A549 (cell line): ENCODE data around the gene OPCML. TPM values are rescaled to one million over a fixed set of nuclear protein-coding genes. Genes with fewer than 3 reads are reported as not detected.

Experiments
- ATAC-seq, 2 experiments: fragments of 200-7000 bp in 1 of 2; fragments of >200 bp in 1 of 2; cut with Nextera tagmentation in 1 of 2; cut with Tn5 transposase in 1 of 2; 3 replicates each; pipeline versions ENCODE4 v1.8.0 to v1.9.1; 2018 to 2020; ENCODE audit warnings: mild to moderate bottlenecking in 1 of 2, moderate library complexity in 1 of 2
- CTCF ChIA-PET: fragments of 300-600 bp; sonication (Branson Sonifier 250); formaldehyde crosslinking; extraction: SDS; loops from one replicate; lab custom pipeline; 2021; ENCODE audit warnings: antibody characterized with exemption, inconsistent platforms; lab: Yijun Ruan, JAX
- POLR2A ChIA-PET: fragments of 350-600 bp; formaldehyde crosslinking; extraction: SDS; loops from one replicate; lab custom pipeline; 2021; ENCODE audit warnings: antibody characterized with exemption, inconsistent platforms; lab: Yijun Ruan, JAX
- DNase-seq, 2 experiments: peaks; one replicate each; pipeline versions ENCODE4 v3.0.0 to v3.0.0-alpha.2; 2011 to 2016; ENCODE audit warnings: low read depth in 1 of 2, low spot score in 1 of 2
- FAIRE-seq: peaks from 2 replicates; lab custom pipeline; 2011; peaks lifted over from hg19 to GRCh38; lab: Jason Lieb, UNC
- H3K27ac ChIP-seq, 2 experiments: fragments of >200 bp; sonication (Bioruptor Twin); formaldehyde crosslinking; 3 replicates each; pipeline ENCODE4 v1.5.1; 2016 to 2017
- H3K4me1 ChIP-seq: fragments of >200 bp; sonication (Bioruptor Twin); formaldehyde crosslinking; 3 replicates; pipeline ENCODE4 v1.6.1; 2016
- H3K4me2 ChIP-seq: fragments of >200 bp; sonication (Bioruptor Twin); formaldehyde crosslinking; 3 replicates; pipeline ENCODE4 v1.6.1; 2016
- H3K4me3 ChIP-seq: fragments of >200 bp; sonication (Bioruptor Twin); formaldehyde crosslinking; 3 replicates; pipeline ENCODE4 v1.5.1; 2016
- H3K9me3 ChIP-seq: fragments of >200 bp; sonication (Bioruptor Twin); formaldehyde crosslinking; 3 replicates; pipeline ENCODE4 v1.6.1; 2016
- CEBPB ChIP-seq, 2 experiments: fragments of >200 bp in 1 of 2; sonication (Bioruptor Twin) in 1 of 2; formaldehyde crosslinking in 1 of 2; IDR thresholded peaks; 2 replicates each; pipeline ENCODE4 v1.6.1; 2012 to 2016
- CHD4 ChIP-seq: fragments of 200-600 bp; sonication (generic); IDR thresholded peaks from 2 replicates; pipeline ENCODE4 v1.6.1; 2016; ENCODE audit warnings: antibody characterized with exemption, mild to moderate bottlenecking, borderline replicate concordance
- EHMT2 ChIP-seq: fragments of 200-600 bp; sonication (generic); IDR thresholded peaks from 2 replicates; pipeline ENCODE4 v1.6.1; 2016; ENCODE audit warnings: antibody characterized with exemption, low read depth, mild to moderate bottlenecking, moderate library complexity
- HDAC2 ChIP-seq: fragments of 200-600 bp; sonication (generic); IDR thresholded peaks from 2 replicates; pipeline ENCODE4 v1.6.1; 2016
- KDM5A ChIP-seq: fragments of 200-600 bp; sonication (generic); IDR thresholded peaks from 2 replicates; pipeline ENCODE4 v1.6.1; 2016; ENCODE audit warnings: antibody characterized with exemption, mild to moderate bottlenecking
- MAZ ChIP-seq: fragments of 150-350 bp; IDR thresholded peaks from 2 replicates; pipeline ENCODE4 v1.6.1; 2014; ENCODE audit warnings: antibody characterized with exemption, low read depth, low read length, borderline replicate concordance
- RARB ChIP-seq: fragments of 250-450 bp; sonication (Bioruptor Pico); IDR thresholded peaks from 2 replicates; pipeline ENCODE4 v1.8.0; 2021; ENCODE audit warnings: mild to moderate bottlenecking, moderate library complexity
- WGBS: methylation state at CpG from one replicate; pipeline ENCODE4 v1.1.6; 2017; ENCODE audit errors: missing lambda C conversion rate; 5-methylcytosine and 5-hydroxymethylcytosine counted together
- polyA plus RNA-seq, 4 experiments: library from polyadenylated mRNA; depleted of rRNA in 3 of 4; stranded (reverse); fragments of >200 nt; fragmentation: RNase III in 1 of 4; extraction: RNeasy Plus Mini Kit Qiagen cat#74134 plus additional on column Dnase treatment in 1 of 4; gene quantifications; 2 replicates in 3 of 4; 3 replicates in 1 of 4; pipeline ENCODE4 v1.2.3, GENCODE V29; 2011 to 2017
- TF ChIP-seq, protein P1 (sequence below): fragments of >200 bp; sonication (Bioruptor Twin); formaldehyde crosslinking; IDR thresholded peaks from 3 replicates; pipeline ENCODE4 v1.6.1; 2016
- TF ChIP-seq, protein P2 (sequence below): IDR thresholded peaks from 2 replicates; pipeline ENCODE4 v1.6.1; 2012
- TF ChIP-seq, protein P3 (sequence below): fragments of 150-350 bp; IDR thresholded peaks from 2 replicates; pipeline ENCODE4 v1.6.1; 2014; ENCODE audit warnings: low read depth, mild to moderate bottlenecking, low read length
- TF ChIP-seq, protein P4 (sequence below): fragments of 250-450 bp; sonication (Bioruptor Pico); IDR thresholded peaks from 2 replicates; pipeline ENCODE4 v1.5.0; 2021; ENCODE audit warnings: mild to moderate bottlenecking, moderate library complexity, borderline replicate concordance
- TF ChIP-seq, protein P5 (sequence below): fragments of 200-600 bp; sonication (generic); IDR thresholded peaks from 2 replicates; pipeline ENCODE4 v1.6.1; 2016; ENCODE audit warnings: antibody characterized with exemption, mild to moderate bottlenecking, moderate library complexity

Gene OPCML
- polyA plus RNA-seq, 2 of the 4 experiments (the other 2 are of a cell fraction), result not detected

DNA sequence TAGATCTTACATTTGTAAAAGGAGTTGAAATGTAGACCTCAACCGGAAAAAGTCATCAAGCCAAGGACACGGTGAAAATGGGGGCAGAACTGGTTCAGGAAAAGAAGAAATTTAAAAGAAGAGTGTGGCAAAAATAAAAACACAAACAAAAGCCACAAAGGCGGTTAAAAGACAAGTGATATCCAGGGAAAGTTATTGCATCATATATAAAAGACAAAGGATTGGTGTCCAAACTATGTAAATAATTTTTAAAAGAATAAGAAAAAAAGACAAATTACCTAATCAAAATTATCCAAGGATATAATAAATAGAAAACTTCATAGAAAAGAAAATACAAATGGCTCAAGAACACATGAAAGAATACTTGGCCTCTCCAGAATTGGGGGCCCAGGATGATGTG is 45.1 kb upstream of the OPCML start:
- no peak for TF ChIP-seq CHD4
- TF ChIP-seq, protein P1, sequence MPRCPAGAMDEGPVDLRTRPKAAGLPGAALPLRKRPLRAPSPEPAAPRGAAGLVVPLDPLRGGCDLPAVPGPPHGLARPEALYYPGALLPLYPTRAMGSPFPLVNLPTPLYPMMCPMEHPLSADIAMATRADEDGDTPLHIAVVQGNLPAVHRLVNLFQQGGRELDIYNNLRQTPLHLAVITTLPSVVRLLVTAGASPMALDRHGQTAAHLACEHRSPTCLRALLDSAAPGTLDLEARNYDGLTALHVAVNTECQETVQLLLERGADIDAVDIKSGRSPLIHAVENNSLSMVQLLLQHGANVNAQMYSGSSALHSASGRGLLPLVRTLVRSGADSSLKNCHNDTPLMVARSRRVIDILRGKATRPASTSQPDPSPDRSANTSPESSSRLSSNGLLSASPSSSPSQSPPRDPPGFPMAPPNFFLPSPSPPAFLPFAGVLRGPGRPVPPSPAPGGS, result no peak
- no peak for FAIRE-seq
- WGBS, result 29% methylated on average over 3 of the region's 3 CpGs
- Histone ChIP-seq H3K4me1 (no peaks in the 10 kb centered on the region), H3K9me3 (no peaks in the 10 kb centered on the region), H3K4me3 (no peak overlapping the region), H3K27ac (no peak overlapping the region), H3K4me2 (no peak overlapping the region)
- CTCF ChIA-PET, result no interaction called here
- no peak for DNase-seq
- POLR2A ChIA-PET, result no interaction called here
- ATAC-seq, result no peak

DNA sequence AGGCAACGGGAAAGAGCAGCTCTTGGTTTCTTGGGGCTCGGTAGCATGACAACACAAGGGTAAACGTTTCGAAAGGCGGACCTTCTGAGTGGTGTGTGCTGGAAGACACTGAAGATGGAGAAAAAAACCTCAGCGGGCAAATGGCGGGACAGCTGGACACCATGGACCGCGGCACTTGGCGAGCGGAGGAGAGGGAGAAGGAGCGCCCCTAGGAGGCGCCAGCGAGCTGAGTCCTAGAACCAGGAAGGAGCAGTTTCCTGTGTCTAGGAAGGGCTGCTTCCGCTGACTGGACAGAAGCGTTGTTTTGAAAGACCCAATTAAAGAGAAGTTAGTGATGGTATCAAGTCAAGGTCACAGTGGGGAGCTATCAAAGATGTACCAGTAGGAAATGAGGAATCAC is 44.0 kb upstream of the OPCML start:
- WGBS, result 59% methylated on average over 16 of the region's 16 CpGs
- DNase-seq (no peak), FAIRE-seq (no peak), ATAC-seq (no peak)
- Histone ChIP-seq H3K4me2 (no peak overlapping the region), H3K4me3 (no peak overlapping the region), H3K4me1 (no peaks in the 10 kb centered on the region)
- POLR2A ChIA-PET, result no interaction called here
- TF ChIP-seq, protein P2, sequence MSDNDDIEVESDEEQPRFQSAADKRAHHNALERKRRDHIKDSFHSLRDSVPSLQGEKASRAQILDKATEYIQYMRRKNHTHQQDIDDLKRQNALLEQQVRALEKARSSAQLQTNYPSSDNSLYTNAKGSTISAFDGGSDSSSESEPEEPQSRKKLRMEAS, result no peak
- TF ChIP-seq MAZ, result no peak
- TF ChIP-seq KDM5A, result no peak
- TF ChIP-seq HDAC2, result no peak
- TF ChIP-seq, protein P3, sequence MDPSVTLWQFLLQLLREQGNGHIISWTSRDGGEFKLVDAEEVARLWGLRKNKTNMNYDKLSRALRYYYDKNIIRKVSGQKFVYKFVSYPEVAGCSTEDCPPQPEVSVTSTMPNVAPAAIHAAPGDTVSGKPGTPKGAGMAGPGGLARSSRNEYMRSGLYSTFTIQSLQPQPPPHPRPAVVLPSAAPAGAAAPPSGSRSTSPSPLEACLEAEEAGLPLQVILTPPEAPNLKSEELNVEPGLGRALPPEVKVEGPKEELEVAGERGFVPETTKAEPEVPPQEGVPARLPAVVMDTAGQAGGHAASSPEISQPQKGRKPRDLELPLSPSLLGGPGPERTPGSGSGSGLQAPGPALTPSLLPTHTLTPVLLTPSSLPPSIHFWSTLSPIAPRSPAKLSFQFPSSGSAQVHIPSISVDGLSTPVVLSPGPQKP, result no peak
- TF ChIP-seq, protein P4, sequence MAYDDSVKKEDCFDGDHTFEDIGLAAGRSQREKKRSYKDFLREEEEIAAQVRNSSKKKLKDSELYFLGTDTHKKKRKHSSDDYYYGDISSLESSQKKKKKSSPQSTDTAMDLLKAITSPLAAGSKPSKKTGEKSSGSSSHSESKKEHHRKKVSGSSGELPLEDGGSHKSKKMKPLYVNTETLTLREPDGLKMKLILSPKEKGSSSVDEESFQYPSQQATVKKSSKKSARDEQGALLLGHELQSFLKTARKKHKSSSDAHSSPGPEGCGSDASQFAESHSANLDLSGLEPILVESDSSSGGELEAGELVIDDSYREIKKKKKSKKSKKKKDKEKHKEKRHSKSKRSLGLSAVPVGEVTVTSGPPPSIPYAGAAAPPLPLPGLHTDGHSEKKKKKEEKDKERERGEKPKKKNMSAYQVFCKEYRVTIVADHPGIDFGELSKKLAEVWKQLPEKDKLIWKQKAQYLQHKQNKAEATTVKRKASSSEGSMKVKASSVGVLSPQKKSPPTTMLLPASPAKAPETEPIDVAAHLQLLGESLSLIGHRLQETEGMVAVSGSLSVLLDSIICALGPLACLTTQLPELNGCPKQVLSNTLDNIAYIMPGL, result no peak
- no peak for TF ChIP-seq RARB
- no peak for TF ChIP-seq EHMT2
- TF ChIP-seq, protein P5, sequence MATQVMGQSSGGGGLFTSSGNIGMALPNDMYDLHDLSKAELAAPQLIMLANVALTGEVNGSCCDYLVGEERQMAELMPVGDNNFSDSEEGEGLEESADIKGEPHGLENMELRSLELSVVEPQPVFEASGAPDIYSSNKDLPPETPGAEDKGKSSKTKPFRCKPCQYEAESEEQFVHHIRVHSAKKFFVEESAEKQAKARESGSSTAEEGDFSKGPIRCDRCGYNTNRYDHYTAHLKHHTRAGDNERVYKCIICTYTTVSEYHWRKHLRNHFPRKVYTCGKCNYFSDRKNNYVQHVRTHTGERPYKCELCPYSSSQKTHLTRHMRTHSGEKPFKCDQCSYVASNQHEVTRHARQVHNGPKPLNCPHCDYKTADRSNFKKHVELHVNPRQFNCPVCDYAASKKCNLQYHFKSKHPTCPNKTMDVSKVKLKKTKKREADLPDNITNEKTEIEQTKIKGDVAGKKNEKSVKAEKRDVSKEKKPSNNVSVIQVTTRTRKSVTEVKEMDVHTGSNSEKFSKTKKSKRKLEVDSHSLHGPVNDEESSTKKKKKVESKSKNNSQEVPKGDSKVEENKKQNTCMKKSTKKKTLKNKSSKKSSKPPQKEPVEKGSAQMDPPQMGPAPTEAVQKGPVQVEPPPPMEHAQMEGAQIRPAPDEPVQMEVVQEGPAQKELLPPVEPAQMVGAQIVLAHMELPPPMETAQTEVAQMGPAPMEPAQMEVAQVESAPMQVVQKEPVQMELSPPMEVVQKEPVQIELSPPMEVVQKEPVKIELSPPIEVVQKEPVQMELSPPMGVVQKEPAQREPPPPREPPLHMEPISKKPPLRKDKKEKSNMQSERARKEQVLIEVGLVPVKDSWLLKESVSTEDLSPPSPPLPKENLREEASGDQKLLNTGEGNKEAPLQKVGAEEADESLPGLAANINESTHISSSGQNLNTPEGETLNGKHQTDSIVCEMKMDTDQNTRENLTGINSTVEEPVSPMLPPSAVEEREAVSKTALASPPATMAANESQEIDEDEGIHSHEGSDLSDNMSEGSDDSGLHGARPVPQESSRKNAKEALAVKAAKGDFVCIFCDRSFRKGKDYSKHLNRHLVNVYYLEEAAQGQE, result no peak
- TF ChIP-seq, all 56 proteins: peak for 0
- Histone ChIP-seq H3K27ac (no peak overlapping the region), H3K9me3 (no peaks in the 10 kb centered on the region)
- CTCF ChIA-PET, result no interaction called here

DNA sequence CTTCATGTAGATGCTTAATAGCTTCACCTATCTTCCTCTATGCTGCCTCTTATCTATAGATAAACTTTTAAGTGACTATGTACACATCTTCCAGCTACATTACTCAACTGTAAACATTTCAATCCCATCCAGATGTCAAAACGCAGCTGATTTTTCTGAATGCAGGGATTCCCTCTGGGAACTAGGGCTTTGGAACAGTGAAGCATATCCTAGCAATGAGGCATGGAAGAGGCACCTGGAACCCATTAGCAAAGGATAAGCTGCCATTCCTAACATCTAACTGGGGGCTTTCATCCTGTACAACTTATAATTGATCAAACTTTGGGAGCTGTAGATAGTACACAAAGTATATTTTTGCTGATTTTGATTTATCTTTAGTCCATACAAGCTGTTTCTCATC is 40.8 kb upstream of the OPCML start:
- H3K27ac ChIP-seq, result no peak overlapping the region
- ATAC-seq, result no peak
- ChIA-PET POLR2A (no interaction called here), CTCF (no interaction called here)
- 0% methylated on average over 1 of the region's 1 CpG for WGBS
- TF ChIP-seq CEBPB (IDR thresholded peaks at IDR 0.05), result no peak
- TF ChIP-seq RARB, result no peak
- no peak for TF ChIP-seq MAZ
- TF ChIP-seq, protein P5, result no peak
- TF ChIP-seq, all 56 proteins: peak for 0
- Histone ChIP-seq H3K4me1 (no peaks in the 10 kb centered on the region), H3K4me3 (no peak overlapping the region), H3K4me2 (no peak overlapping the region), H3K9me3 (no peaks in the 10 kb centered on the region)
- no peak for DNase-seq
- FAIRE-seq, result no peak
